Smooth muscle cell (in vitro differentiated cells): ENCODE measurements around the gene KCTD15. TPM values are rescaled to one million over a fixed set of nuclear protein-coding genes. Genes with fewer than 3 reads are reported as not detected.

ENCODE experiments used
- DNase-seq: peaks from one replicate; lab custom pipeline; 2025; ENCODE audit not compliant: unreplicated experiment; lab: John Stamatoyannopoulos, UW
- H2AFZ ChIP-seq: fragments of 200-600 bp; sonication (generic); 2 replicates; pipeline ENCODE4 v1.6.0; 2016; ENCODE audit warnings: antibody characterized with exemption, low read depth, mild to moderate bottlenecking
- H3F3A ChIP-seq: fragments of 200-600 bp; sonication (generic); 2 replicates; pipeline ENCODE4 v1.6.0; 2017; ENCODE audit warnings: antibody characterized with exemption, low read depth
- H3K27ac ChIP-seq: fragments of 200-600 bp; sonication (generic); 2 replicates; pipeline ENCODE4 v1.5.1; 2016; ENCODE audit warnings: low read depth, mild to moderate bottlenecking
- H3K27me3 ChIP-seq: fragments of 200-600 bp; sonication (generic); 2 replicates; pipeline ENCODE4 v1.6.1; 2016; ENCODE audit warnings: low read depth, mild to moderate bottlenecking
- H3K36me3 ChIP-seq: fragments of 200-600 bp; sonication (generic); 2 replicates; pipeline ENCODE4 v1.5.1; 2016; ENCODE audit warnings: low read depth
- H3K4me1 ChIP-seq: fragments of 200-600 bp; sonication (generic); 2 replicates; pipeline ENCODE4 v1.5.1; 2016; ENCODE audit warnings: low read depth
- H3K4me2 ChIP-seq: fragments of 200-600 bp; sonication (generic); 2 replicates; pipeline ENCODE4 v1.6.0; 2016; ENCODE audit warnings: mild to moderate bottlenecking
- H3K4me3 ChIP-seq: fragments of 200-600 bp; sonication (generic); 2 replicates; pipeline ENCODE4 v1.5.1; 2016; ENCODE audit warnings: mild to moderate bottlenecking
- H3K79me2 ChIP-seq: fragments of 200-600 bp; sonication (generic); 2 replicates; pipeline ENCODE4 v1.6.0; 2016; ENCODE audit warnings: low read depth, mild to moderate bottlenecking
- H3K9ac ChIP-seq: fragments of 200-600 bp; sonication (generic); 2 replicates; pipeline ENCODE4 v1.6.0; 2016; ENCODE audit warnings: low read depth
- H3K9me3 ChIP-seq: fragments of 200-600 bp; sonication (generic); replicated peaks from 2 replicates; pipeline ENCODE4 v1.5.1; 2016; ENCODE audit warnings: low read depth
- H4K20me1 ChIP-seq: fragments of 200-600 bp; sonication (generic); 2 replicates; pipeline ENCODE4 v1.6.0; 2016; ENCODE audit warnings: low read depth
- CTCF ChIP-seq: fragments of 200-600 bp; sonication (generic); IDR thresholded peaks from 2 replicates; pipeline ENCODE4 v1.5.1; 2017; ENCODE audit warnings: borderline replicate concordance, mild to moderate bottlenecking, antibody characterized with exemption; ENCODE audit not compliant: insufficient read depth, poor library complexity, severe bottlenecking
- WGBS: methylation state at CpG from one replicate; pipeline ENCODE4 v1.1.7; 2016; ENCODE audit warnings: low lambda C conversion rate; 5-methylcytosine and 5-hydroxymethylcytosine counted together
- polyA plus RNA-seq: library from polyadenylated mRNA; unstranded; fragments of >200 nt; fragmentation: Nextera tagmentation; extraction: Ambion mirVana; gene quantifications from 2 replicates; pipeline ENCODE4 v1.2.1, GENCODE V29; 2016
- total RNA-seq: library from RNA; depleted of rRNA; stranded (reverse); fragments of >200 nt; gene quantifications from 2 replicates; pipeline ENCODE4 v1.2.3, GENCODE V29; 2014

The KCTD15 gene
- total and polyA plus RNA-seq, 2 experiments from 2014 or later: 9.6 to 54.3 TPM

GRCh38 chr19:33772102-33772857 is 24.4 kb upstream of the KCTD15 start:
- Histone ChIP-seq H3K4me1 (no peaks in the 10 kb centered on the region), H3K4me3 (no peak overlapping the region), H3K79me2 (no peaks in the 10 kb centered on the region), H2AFZ (no peak overlapping the region), H3K36me3 (no peaks in the 10 kb centered on the region), H3K9me3 (no peaks in the 10 kb centered on the region), H3K27ac (no peak overlapping the region), H3K9ac (no peak overlapping the region), H3K4me2 (no peak overlapping the region), H3F3A (no peaks in the 10 kb centered on the region), H3K27me3 (peaks cover 10% of the 10 kb centered on the region), H4K20me1 (no peaks in the 10 kb centered on the region)
- DNase-seq: no peak
- TF ChIP-seq CTCF: no peak
- 96% methylated on average over 71 of the region's 72 CpGs for WGBS

GRCh38 chr19:33772858-33773180 is 23.9 kb upstream of the KCTD15 start:
- Histone ChIP-seq H3K36me3 (no peaks in the 10 kb centered on the region), H3F3A (no peaks in the 10 kb centered on the region), H3K4me2 (no peak overlapping the region), H3K4me1 (no peaks in the 10 kb centered on the region), H4K20me1 (no peaks in the 10 kb centered on the region), H2AFZ (no peak overlapping the region), H3K9me3 (no peaks in the 10 kb centered on the region), H3K79me2 (no peaks in the 10 kb centered on the region), H3K27me3 (peaks cover 10% of the 10 kb centered on the region), H3K9ac (no peak overlapping the region), H3K4me3 (no peak overlapping the region), H3K27ac (no peak overlapping the region)
- TF ChIP-seq CTCF: no peak
- WGBS: 96% methylated on average over 23 of the region's 23 CpGs
- no peak for DNase-seq

GRCh38 chr19:33773704-33774624 is 22.7 kb upstream of the KCTD15 start:
- H3K4me1 ChIP-seq: no peaks in the 10 kb centered on the region
- no peaks in the 10 kb centered on the region for H4K20me1 ChIP-seq
- H3K36me3 ChIP-seq: no peaks in the 10 kb centered on the region
- peaks cover 10% of the 10 kb centered on the region for H3K27me3 ChIP-seq
- DNase-seq: no peak
- H3K4me2 ChIP-seq: no peak overlapping the region
- H3K79me2 ChIP-seq: no peaks in the 10 kb centered on the region
- no peak overlapping the region for H2AFZ ChIP-seq
- H3K9me3 ChIP-seq: no peaks in the 10 kb centered on the region
- no peak overlapping the region for H3K9ac ChIP-seq
- 78% methylated on average over 6 of the region's 6 CpGs for WGBS
- no peak overlapping the region for H3K4me3 ChIP-seq
- no peaks in the 10 kb centered on the region for H3F3A ChIP-seq
- no peak overlapping the region for H3K27ac ChIP-seq
- TF ChIP-seq CTCF: no peak
